Transverse colon (tissue), 4 donors: ENCODE measurements around the gene HNRNPM. TPM values are rescaled to one million over a fixed set of nuclear protein-coding genes. Genes with fewer than 3 reads are reported as not detected.

ENCODE experiments used
- DNase-seq: peaks from one replicate; pipeline ENCODE4 v3.0.0-alpha.2; 2019
- H3K27ac ChIP-seq, 4 donors: fragments of 200-600 bp; sonication (generic); 2 replicates each; pipeline ENCODE4 v1.5.1; 2016 to 2018; ENCODE audit warnings: inconsistent platforms in 4 of 4
- H3K27me3 ChIP-seq: fragments of 200-600 bp; sonication (generic); 2 replicates; pipeline ENCODE4 v1.5.1; 2017; ENCODE audit warnings: inconsistent platforms
- H3K36me3 ChIP-seq, 4 donors: fragments of 200-600 bp; sonication (generic); 2 replicates each; pipeline ENCODE4 v1.5.1; 2017 to 2019; ENCODE audit warnings: inconsistent platforms in 4 of 4
- H3K4me1 ChIP-seq, 4 donors: fragments of 200-600 bp; sonication (generic); 2 replicates each; pipeline ENCODE4 v1.5.1; 2017 to 2020; ENCODE audit warnings: inconsistent platforms in 4 of 4
- H3K4me3 ChIP-seq, 4 donors: fragments of 200-600 bp; sonication (generic); 1 replicate in 1 of 4; 2 replicates in 3 of 4; pipeline versions ENCODE4 v1.5.1 to v1.6.1; 2017 to 2019; ENCODE audit warnings: inconsistent platforms in 4 of 4
- H3K9me3 ChIP-seq, 2 donors: fragments of 200-600 bp; sonication (generic); 2 replicates each; pipeline ENCODE4 v1.5.1; 2017 to 2019; ENCODE audit warnings: inconsistent platforms in 2 of 2
- EP300 ChIP-seq: sonication (generic); formaldehyde crosslinking; IDR thresholded peaks from one replicate; pipeline ENCODE4 v1.6.1; 2017; ENCODE audit warnings: antibody characterized with exemption, low read depth
- POLR2A ChIP-seq: fragments of 450-650 bp; IDR thresholded peaks from one replicate; pipeline ENCODE4 v1.6.1; 2016; ENCODE audit warnings: antibody characterized with exemption, mild to moderate bottlenecking, moderate library complexity
- POLR2AphosphoS5 ChIP-seq, 3 donors: sonication (generic); formaldehyde crosslinking; IDR thresholded peaks; one replicate each; pipeline ENCODE4 v1.6.1; 2016; ENCODE audit warnings: antibody characterized with exemption in 3 of 3
- WGBS, 2 donors: methylation state at CpG; one replicate each; pipeline ENCODE4 v1.1.5; 2018; ENCODE audit warnings: low coverage in 1 of 2; 5-methylcytosine and 5-hydroxymethylcytosine counted together
- in situ Hi-C, 4 donors: fragments of 200-750 bp; cut with MboI; loops; one replicate each; pipeline versions ENCODE4 v1.15.0 to v1.15.1; 2017; ENCODE audit warnings: low sequenced_read_pairs in 3 of 4, low pct_ligation_motif_present in 1 of 4, low pct_unique_long_range_greater_than_20kb in 1 of 4
- intact Hi-C: fragments of 100-400 bp; cut with DNase I; formaldehyde crosslinking; loops from one replicate; pipeline ENCODE4 v1.15.1; 2023; ENCODE audit warnings: low total_unique reads
- total RNA-seq, 4 donors: library from RNA; depleted of rRNA; stranded (reverse); fragments of >200 nt; gene quantifications; one replicate each; pipeline ENCODE4 v1.1.0, GENCODE V29; 2016
- TF ChIP-seq, protein P1 (sequence below), 5 experiments: fragments of 200-600 bp in 3 of 5; fragments of 450-650 bp in 2 of 5; sonication (generic) in 3 of 5; IDR thresholded peaks; 1 replicate in 2 of 5; 2 replicates in 3 of 5; pipeline ENCODE4 v1.5.1; 2016 to 2017; ENCODE audit warnings: antibody characterized with exemption in 5 of 5, inconsistent platforms in 3 of 5, mild to moderate bottlenecking in 2 of 5, moderate library complexity in 1 of 5

The HNRNPM gene
- total RNA-seq, 4 donors from 2014 or later = 72.2 to 164 (median 101) TPM

DNA sequence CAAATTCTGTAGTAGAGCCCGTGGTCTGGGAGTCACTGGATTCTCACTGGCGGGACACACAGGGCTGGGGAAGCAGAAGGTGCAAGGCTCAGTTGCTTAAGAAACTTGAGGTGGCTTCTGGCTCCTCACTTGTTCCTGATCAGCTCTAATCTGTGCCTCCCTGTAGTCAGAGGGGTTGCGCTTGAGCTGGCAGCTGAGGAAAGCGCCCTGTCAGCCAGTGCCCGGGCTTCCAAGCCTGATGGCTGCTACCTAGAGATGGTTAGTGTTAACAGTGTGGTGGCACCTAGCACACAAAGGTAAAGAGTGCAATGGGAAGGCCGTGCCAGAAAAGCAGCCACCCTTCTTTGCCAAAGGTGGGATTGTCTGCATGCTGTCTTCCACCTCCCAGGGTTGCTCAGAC is 8.8 kb downstream of the HNRNPM start:
- peaks cover 23 to 76% (median 43%) of the 10 kb centered on the region in 4 donors for H3K4me1 ChIP-seq
- H3K4me3 ChIP-seq = no peak overlapping the region
- DNase-seq = no peak
- in situ Hi-C loops (no loop called here), intact Hi-C loops (no loop called here)
- no peaks in the 10 kb centered on the region for H3K27me3 ChIP-seq
- H3K9me3 ChIP-seq = no peaks in the 10 kb centered on the region
- WGBS, 2 donors = 60 to 84% methylated on average over 1 to 6 of the region's 6 CpGs
- H3K27ac ChIP-seq = no peak overlapping the region
- TF ChIP-seq, protein P1, sequence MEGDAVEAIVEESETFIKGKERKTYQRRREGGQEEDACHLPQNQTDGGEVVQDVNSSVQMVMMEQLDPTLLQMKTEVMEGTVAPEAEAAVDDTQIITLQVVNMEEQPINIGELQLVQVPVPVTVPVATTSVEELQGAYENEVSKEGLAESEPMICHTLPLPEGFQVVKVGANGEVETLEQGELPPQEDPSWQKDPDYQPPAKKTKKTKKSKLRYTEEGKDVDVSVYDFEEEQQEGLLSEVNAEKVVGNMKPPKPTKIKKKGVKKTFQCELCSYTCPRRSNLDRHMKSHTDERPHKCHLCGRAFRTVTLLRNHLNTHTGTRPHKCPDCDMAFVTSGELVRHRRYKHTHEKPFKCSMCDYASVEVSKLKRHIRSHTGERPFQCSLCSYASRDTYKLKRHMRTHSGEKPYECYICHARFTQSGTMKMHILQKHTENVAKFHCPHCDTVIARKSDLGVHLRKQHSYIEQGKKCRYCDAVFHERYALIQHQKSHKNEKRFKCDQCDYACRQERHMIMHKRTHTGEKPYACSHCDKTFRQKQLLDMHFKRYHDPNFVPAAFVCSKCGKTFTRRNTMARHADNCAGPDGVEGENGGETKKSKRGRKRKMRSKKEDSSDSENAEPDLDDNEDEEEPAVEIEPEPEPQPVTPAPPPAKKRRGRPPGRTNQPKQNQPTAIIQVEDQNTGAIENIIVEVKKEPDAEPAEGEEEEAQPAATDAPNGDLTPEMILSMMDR (IDR thresholded peaks at IDR 0.05) = no peak
- TF ChIP-seq POLR2AphosphoS5 (IDR thresholded peaks at IDR 0.05) (no peak), POLR2A (no peak), EP300 (no peak)
- peaks cover 0 to 22% (median 4%) of the 10 kb centered on the region in 4 donors for H3K36me3 ChIP-seq

DNA sequence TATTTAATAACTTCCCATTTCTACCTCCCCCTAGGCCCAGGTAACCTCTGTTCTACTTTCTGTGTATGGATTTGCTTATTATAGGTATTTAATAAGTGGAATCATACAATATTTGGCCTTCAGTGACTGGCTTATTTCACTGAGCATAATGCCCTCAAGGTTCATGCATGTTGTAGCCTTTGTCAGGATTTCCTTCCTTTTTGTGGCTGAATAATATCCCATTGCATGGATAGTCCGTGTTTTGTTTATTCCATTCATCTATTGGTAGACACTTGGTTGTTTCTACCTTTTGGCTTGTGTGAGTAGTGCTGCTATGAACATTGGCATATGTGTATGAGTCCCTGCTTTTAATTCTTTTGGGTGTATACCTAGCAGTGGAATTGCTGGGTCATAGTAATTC is 9.4 kb downstream of the HNRNPM start:
- Histone ChIP-seq H3K27ac (no peak overlapping the region), H3K4me3 (no peak overlapping the region), H3K9me3 (no peaks in the 10 kb centered on the region), H3K27me3 (no peaks in the 10 kb centered on the region), H3K4me1 (peaks cover 24 to 76% (median 43%) of the 10 kb centered on the region in 4 donors), H3K36me3 (peaks cover 0 to 22% (median 4%) of the 10 kb centered on the region in 4 donors)
- 36 to 62% methylated on average over 1 of the region's 1 CpG for WGBS, 2 donors
- TF ChIP-seq POLR2AphosphoS5 (IDR thresholded peaks at IDR 0.05) (no peak), EP300 (no peak), POLR2A (no peak)
- TF ChIP-seq, protein P1 (IDR thresholded peaks at IDR 0.05) = no peak
- intact Hi-C loops (no loop called here), in situ Hi-C loops (no loop called here)
- no peak for DNase-seq

DNA sequence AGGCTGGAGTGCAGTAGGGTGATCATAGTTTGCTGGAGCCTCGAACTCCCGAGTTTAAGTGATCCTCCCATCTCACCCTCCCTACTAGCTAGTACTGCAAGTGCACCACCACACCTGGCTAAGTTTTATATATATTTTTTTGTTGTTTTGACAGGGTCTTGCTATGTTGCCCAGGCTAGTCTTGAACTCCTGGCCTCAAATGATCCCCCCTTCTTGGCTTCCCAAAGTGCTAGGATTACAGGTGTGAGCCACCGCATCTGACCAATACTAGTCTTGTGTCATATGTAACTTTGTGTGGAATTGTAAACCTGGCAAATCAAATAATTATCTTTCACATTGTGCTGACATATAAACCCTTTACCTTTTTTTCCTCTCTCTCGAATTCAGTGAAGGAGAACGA is 10.2 kb downstream of the HNRNPM start:
- Histone ChIP-seq H3K4me3 (no peak overlapping the region), H3K9me3 (no peaks in the 10 kb centered on the region), H3K27ac (no peak overlapping the region), H3K27me3 (no peaks in the 10 kb centered on the region), H3K36me3 (peaks cover 0 to 22% (median 4%) of the 10 kb centered on the region in 4 donors), H3K4me1 (peaks cover 32 to 79% (median 45%) of the 10 kb centered on the region in 4 donors)
- WGBS, 2 donors = 67 to 80% methylated on average over 2 to 5 of the region's 5 CpGs
- TF ChIP-seq, protein P1 (IDR thresholded peaks at IDR 0.05) = no peak
- TF ChIP-seq EP300 = no peak
- no peak for TF ChIP-seq POLR2A
- no peak for TF ChIP-seq POLR2AphosphoS5 (IDR thresholded peaks at IDR 0.05)
- intact Hi-C loops (no loop called here), in situ Hi-C loops (no loop called here)
- DNase-seq = no peak

DNA sequence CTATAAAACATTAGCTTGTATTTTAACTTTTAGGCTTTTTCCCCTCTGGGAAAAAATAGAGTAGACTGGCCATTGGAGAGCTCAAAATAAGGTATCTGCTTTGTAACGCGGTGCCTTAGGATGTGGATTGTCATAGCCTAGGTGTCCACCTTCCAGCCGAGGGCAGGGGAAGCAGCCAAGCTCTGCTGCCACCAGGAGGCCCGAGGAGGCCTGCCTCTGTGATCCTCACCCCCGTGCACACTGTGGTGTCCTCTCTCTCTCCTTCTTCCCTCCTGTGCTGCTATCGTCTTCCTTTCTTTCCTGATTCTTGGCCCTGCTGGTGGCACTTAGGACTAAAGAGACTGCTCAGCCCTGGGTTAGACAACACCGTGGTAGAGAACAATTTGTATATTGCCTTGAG is 11.3 kb downstream of the HNRNPM start:
- DNase-seq = no peak
- 80% methylated on average over 3 to 7 of the region's 7 CpGs for WGBS, 2 donors
- TF ChIP-seq EP300 = no peak
- no peak for TF ChIP-seq POLR2A
- no peak for TF ChIP-seq POLR2AphosphoS5 (IDR thresholded peaks at IDR 0.05)
- TF ChIP-seq, protein P1 (IDR thresholded peaks at IDR 0.05) = no peak
- in situ Hi-C loops = no loop called here
- Histone ChIP-seq H3K27me3 (no peaks in the 10 kb centered on the region), H3K9me3 (no peaks in the 10 kb centered on the region), H3K27ac (no peak overlapping the region), H3K36me3 (peaks cover 0 to 22% (median 4%) of the 10 kb centered on the region in 4 donors), H3K4me1 (peaks cover 35 to 80% (median 46%) of the 10 kb centered on the region in 4 donors), H3K4me3 (no peak overlapping the region)
- intact Hi-C loops = no loop called here
